GM10847 (cell line): ENCODE measurements around the gene CPSF7.

Source experiments
- POLR2A ChIP-seq: IDR thresholded peaks from 2 replicates; pipeline ENCODE4 v1.6.1; 2011; ENCODE audit not compliant: insufficient read length; ENCODE audit errors: extremely low read depth

The CPSF7 gene

DNA sequence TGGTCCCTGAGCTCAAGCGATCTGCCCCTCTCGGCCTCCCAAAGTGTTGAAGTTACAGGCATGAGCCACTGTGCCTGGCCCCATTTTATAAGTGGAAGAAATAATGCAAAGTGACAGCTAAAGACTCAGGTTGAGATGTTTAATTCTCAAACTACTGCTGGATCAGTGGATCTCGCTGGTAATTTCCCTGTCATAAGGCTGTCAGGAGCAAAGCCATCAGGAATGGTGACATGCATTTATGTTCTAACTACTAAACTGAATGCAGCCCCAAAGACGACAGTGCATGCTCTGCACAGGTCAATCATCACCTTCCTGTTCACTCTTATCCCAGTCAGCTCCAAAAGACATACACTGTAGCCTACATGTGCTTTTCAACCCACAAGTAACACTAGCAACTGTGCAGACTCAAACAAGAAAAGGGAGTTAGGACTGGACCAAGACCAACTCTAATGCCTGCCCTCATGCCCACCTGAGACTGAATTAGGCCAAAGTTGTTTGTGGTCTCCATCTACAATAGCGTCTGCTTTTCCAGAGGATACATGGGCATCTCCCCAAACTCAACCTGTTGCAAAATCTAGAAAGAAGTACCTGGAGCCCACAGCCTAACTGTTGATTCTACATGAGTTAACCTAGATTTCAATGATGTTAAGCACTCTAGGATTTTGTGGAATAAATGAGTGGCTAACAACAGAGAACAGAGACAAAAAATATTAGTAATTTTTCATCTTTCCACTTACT lies 22.6 kb downstream of the CPSF7 start:
- TF ChIP-seq POLR2A = no peak

DNA sequence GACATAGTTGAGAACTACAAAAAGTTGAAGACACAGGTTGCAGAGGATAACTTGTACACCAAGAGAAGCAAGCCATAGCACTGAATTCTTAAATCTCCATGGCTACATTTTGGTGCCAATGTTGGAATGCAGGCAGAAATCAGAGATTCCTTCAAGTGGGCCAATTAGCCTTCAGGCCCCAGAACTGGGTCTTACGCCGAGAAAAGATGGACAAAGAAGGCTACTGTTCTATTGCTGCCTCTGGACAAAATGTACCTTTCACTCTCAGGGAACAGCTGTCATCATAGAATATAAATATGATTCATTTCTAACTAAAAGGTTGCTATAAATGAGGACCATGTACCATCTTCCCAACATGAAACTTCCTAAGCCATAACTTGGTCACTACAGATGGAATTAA lies 23.7 kb downstream of the CPSF7 start:
- no peak for TF ChIP-seq POLR2A

GRCh38 chr11:61404641-61405040 lies 25.1 kb downstream of the CPSF7 start:
- no peak for TF ChIP-seq POLR2A

- no peak for TF ChIP-seq POLR2A
Measured at GRCh38 chr11:61404103-61404502, 25.7 kb downstream of the CPSF7 start.

- TF ChIP-seq POLR2A = no peak
Measured at GRCh38 chr11:61403658-61404057, 26.1 kb downstream of the CPSF7 start.

- no peak for TF ChIP-seq POLR2A
Measured at GRCh38 chr11:61401573-61401972, 28.2 kb downstream of the CPSF7 start.

GRCh38 chr11:61401173-61401572 lies 28.6 kb downstream of the CPSF7 start:
- no peak for TF ChIP-seq POLR2A

DNA sequence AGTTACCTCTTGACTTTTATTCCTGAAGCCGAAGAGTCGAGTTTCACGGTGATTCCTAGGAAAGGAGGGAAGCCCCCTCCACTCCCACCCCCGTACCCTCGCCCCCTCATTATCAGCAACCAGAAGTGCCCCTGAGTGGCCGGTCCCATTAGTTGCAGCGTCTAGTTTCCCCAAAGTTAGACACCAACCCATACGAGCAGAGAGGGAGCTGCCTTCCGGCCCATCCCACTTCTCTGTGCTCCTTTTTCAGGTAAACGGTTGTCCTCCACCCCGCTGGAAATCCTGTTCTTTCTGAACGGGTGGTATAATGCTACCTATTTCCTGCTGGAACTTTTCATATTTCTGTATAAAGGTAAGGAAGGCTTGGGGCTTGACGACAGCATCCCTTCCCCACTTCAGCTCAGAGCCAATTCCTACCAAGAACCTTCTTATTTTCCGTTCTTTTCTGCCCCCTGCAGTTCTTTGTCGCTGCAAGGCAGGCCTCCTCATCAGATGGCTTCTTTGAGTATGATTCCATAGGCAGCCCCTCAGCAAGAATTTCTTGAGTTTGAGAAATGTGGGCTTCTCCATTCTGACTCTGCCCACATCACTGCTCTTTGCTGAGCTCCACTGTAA lies 36.7 kb downstream of the CPSF7 start:
- TF ChIP-seq POLR2A = no peak

DNA sequence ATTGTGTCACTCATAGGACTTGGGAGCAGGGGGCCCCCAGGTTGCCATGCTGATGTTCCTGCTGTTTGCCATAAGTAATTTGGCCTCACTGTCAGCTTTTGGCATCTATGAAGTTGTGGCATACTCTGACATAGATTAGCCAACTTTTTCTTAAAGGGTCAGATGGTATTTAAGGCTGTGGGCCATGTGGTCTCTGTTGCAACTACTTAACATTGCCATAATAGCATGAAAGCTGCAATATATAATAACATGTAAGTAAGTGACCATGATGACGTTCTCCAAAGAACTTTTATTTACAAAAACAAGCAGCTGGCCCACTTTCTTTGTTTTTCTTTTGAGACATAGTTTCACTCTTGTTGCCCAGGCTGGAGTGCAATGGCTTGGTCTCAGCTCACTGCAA lies 39.6 kb downstream of the CPSF7 start:
- no peak for TF ChIP-seq POLR2A

- no peak for TF ChIP-seq POLR2A
Measured at GRCh38 chr11:61384271-61385242, 45.2 kb downstream of the CPSF7 start.

- TF ChIP-seq POLR2A = no peak
Measured at GRCh38 chr11:61380884-61381283, 48.9 kb downstream of the CPSF7 start.

- no peak for TF ChIP-seq POLR2A
Measured at GRCh38 chr11:61378713-61379313, 51.0 kb downstream of the CPSF7 start.

DNA sequence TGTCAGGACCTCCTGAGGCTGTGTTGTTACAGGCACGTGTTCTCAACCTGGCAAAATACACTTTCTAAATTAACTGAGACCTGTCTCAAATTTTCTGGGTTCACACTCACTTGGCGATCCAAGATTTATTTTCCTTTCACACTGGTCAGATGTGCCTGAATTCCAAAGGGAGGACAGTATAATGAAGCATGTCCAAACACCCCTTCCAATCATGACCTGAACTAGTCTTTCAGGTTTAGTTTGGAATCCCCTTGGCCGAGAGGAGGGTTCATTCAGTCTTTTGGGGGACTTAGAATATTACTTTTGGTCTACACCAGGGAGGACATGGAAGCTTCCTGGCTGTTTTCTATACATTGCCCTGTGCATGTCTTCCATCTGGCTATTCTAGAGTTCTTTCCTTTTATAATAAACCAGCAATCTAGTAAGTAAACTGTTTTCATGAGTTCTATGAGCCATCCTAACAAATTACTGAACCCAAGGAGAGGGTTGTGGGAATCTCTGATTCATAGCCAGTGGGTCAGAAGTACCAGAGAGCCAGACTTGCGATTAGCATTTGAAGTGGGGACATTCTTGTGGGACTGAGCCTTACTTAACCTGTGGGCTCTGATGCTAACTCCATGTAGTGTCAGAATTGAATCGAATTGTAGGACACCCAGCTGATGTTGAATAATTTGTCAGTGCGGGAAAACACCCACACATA lies 52.2 kb downstream of the CPSF7 start:
- no peak for TF ChIP-seq POLR2A

DNA sequence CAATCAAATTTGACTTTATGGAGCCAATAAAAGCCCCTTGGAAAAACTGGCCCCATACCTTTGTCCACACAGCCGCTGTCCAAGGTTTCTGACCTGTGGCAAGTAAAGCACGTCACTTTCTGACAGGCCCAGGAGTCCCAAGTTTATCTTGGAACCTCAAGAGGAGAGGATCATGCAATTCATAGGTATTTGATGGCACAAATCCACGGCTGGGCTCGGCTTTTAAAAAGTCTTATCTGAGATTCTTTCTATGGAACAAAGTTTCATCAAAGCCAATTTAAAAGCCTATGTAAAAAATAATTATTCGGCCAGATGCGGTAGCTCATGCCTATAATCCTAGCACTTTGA lies 54.0 kb downstream of the CPSF7 start:
- TF ChIP-seq POLR2A = no peak
